ENCODE results near the gene MID1. TPM values are rescaled to one million over a fixed set of nuclear protein-coding genes. Genes with fewer than 3 reads are reported as not detected.

MID1 gene
- total RNA-seq, 1 donor from 2014 or later = 0.34 TPM

DNA sequence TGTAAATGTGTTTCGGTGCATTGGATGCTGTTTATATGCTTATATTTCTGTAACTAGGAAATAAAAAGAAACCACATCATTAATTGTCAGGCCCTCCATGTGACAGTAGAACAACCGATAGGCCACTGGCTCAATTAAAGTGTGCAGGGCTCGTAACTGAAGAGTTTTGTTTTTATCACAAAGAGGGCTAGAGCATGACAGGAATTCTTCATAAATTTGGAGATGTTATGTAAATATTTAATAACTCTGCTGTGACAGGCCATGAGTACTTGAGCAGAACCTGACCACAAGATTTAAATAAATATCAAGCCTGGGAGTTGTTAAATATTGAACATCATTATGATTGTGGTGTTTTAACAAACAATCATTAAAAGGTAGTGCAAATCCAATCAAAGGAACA is 55.9 kb downstream of the MID1 start:
- H3K4me1 Mint-ChIP-seq (ENCODE audit: low read depth) = no peaks in the 10 kb centered on the region

DNA sequence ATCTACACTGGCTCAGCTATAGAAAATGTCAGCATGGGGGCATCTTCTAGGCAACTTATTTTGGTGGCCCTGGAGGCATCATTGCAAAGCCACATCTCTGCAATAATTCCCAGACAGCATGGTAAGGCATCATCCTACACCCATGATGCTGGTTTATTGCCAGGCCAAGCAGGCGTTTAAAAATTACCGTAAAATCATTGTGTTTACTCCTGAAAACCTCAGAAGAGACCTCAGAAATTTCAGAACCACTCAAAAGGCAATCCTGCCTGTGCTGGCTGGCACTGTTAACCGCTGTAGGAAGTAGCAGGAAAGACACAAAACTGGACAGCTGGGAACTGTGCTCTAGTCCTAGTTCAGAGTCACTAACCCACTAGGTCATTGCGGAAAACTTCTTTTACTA is 63.2 kb downstream of the MID1 start:
- Mint-ChIP-seq H3K27ac (no peak overlapping the region), H3K36me3 (ENCODE audit: low read depth) (no peaks in the 10 kb centered on the region), H3K27me3 (ENCODE audit: low read depth) (no peaks in the 10 kb centered on the region), H3K4me3 (ENCODE audit: low read depth) (no peak overlapping the region), H3K9me3 (peaks cover 3% of the 10 kb centered on the region), H3K4me1 (ENCODE audit: low read depth) (no peaks in the 10 kb centered on the region)
- intact Hi-C loops (cut with micrococcal nuclease) = no loop called here
- no peak for DNase-seq (ENCODE audit: low spot score)

More for the DNA sequence above, 55.9 kb downstream of the MID1 start:
- no peak overlapping the region for H3K4me3 Mint-ChIP-seq (ENCODE audit: low read depth)
- no peak overlapping the region for H3K27ac Mint-ChIP-seq
- no peaks in the 10 kb centered on the region for H3K36me3 Mint-ChIP-seq (ENCODE audit: low read depth)
- no peaks in the 10 kb centered on the region for H3K9me3 Mint-ChIP-seq
- no peaks in the 10 kb centered on the region for H3K27me3 Mint-ChIP-seq (ENCODE audit: low read depth)
- DNase-seq (ENCODE audit: low spot score) = no peak
- intact Hi-C loops (cut with micrococcal nuclease) = no loop called here

DNA sequence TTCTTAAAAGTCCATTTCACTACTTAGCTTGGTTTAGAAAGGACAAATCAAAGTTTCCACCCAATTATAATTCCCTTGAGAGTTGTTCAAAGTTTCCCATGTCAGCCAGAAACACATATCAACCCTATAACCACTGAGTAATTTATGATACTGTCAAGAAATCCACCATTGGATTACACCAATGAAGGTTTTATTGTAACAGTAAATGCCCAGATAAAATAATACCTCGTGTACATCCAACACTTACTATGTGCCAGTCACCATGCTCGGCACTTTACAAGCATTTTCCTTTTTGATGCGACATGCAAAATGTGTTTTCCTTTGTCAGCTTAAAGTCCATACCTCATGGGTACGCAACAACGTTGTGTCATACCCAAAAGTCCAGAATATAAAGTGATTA is 64.0 kb downstream of the MID1 start:
- intact Hi-C loops (cut with micrococcal nuclease) = no loop called here
- no peak for DNase-seq (ENCODE audit: low spot score)
- no peak overlapping the region for H3K4me3 Mint-ChIP-seq (ENCODE audit: low read depth)
- no peak overlapping the region for H3K27ac Mint-ChIP-seq
- H3K4me1 Mint-ChIP-seq (ENCODE audit: low read depth) = no peaks in the 10 kb centered on the region
- no peaks in the 10 kb centered on the region for H3K27me3 Mint-ChIP-seq (ENCODE audit: low read depth)
- peaks cover 3% of the 10 kb centered on the region for H3K9me3 Mint-ChIP-seq
- no peaks in the 10 kb centered on the region for H3K36me3 Mint-ChIP-seq (ENCODE audit: low read depth)

DNA sequence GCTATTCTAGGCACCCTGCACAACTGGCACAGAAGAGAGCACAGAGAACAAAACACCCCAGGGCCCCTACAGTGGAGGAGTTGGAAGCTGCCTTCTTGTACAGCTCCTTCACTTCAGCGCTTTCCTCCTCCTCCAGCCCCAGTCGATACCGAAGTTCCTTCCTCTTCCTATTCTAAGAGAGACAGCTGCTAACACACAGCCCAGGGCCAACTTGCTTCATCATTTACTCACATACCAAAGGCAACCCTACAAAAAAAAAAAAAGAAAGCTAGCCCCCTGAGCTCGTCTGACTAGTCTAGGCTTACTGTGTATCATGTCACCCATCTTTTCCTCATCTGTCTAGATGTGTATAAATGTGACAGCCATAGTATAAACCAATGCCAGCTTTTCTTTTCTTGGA is 64.5 kb downstream of the MID1 start:
- H3K4me3 Mint-ChIP-seq (ENCODE audit: low read depth) = no peak overlapping the region
- intact Hi-C loops (cut with micrococcal nuclease) = no loop called here
- no peak overlapping the region for H3K27ac Mint-ChIP-seq
- H3K36me3 Mint-ChIP-seq (ENCODE audit: low read depth) = no peaks in the 10 kb centered on the region
- no peaks in the 10 kb centered on the region for H3K4me1 Mint-ChIP-seq (ENCODE audit: low read depth)
- DNase-seq (ENCODE audit: low spot score) = no peak
- peaks cover 3% of the 10 kb centered on the region for H3K9me3 Mint-ChIP-seq
- no peaks in the 10 kb centered on the region for H3K27me3 Mint-ChIP-seq (ENCODE audit: low read depth)

DNA sequence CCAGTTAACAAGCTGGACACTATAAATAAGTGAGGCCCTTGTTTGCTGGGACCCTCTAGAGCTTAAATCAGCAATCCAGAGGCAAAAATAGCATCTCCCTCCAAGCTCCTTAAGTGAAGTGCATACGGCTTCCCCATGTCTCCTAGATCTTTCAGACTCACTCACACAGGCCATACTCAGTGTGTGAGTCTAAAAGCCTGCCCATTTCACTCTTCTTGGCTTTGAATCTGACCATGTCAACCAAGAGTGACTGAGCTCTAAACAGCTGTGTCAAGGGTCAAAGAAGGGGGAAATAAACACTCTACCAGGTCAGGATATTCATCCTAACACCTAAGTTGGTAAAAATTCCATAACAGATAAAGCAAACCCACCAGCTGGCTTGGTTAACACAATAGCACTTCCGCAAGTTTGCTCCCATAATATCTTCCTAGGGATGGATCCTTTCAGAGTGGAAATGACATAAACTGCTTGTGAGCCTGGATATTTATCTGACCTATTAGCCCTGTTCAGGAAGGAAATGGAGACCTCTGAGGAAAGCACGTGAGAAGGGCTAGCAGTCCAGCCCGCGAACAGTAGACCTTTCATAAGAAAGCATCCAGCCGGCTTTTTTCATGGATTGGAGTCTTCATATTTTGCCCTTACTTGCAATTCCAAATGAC is 65.6 kb downstream of the MID1 start:
- peaks cover 3% of the 10 kb centered on the region for H3K9me3 Mint-ChIP-seq
- H3K4me3 Mint-ChIP-seq (ENCODE audit: low read depth) = no peak overlapping the region

DNA sequence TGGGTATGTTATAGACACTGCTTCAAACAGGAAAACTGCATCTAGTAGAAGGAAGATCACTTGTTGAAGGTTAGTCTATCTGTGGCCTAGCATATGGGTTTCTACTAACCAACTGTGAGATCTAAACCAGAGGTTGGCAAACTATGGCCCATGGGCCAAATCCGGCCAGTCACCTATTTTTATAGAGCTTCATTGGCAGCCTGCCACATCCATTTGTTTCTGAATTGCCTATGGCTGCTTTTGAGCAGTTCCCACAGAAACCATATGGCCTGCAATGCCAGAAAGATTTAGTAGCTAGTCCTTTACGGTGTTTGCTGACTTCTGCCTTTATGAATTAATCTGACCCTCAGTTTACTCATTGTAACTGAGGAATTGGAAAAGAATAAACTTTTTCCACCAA is 71.1 kb downstream of the MID1 start:
- H3K4me3 Mint-ChIP-seq (ENCODE audit: low read depth) = no peak overlapping the region
- no peak for DNase-seq (ENCODE audit: low spot score)
- intact Hi-C loops (cut with micrococcal nuclease) = no loop called here
- no peaks in the 10 kb centered on the region for H3K36me3 Mint-ChIP-seq (ENCODE audit: low read depth)
- H3K4me1 Mint-ChIP-seq (ENCODE audit: low read depth) = no peaks in the 10 kb centered on the region
- H3K9me3 Mint-ChIP-seq = no peaks in the 10 kb centered on the region
- H3K27me3 Mint-ChIP-seq (ENCODE audit: low read depth) = no peaks in the 10 kb centered on the region
- H3K27ac Mint-ChIP-seq = no peak overlapping the region

More for the DNA sequence above, 65.6 kb downstream of the MID1 start:
- Mint-ChIP-seq H3K36me3 (ENCODE audit: low read depth) (no peaks in the 10 kb centered on the region), H3K27me3 (ENCODE audit: low read depth) (no peaks in the 10 kb centered on the region), H3K27ac (no peak overlapping the region), H3K4me1 (ENCODE audit: low read depth) (no peaks in the 10 kb centered on the region)
- intact Hi-C loops (cut with micrococcal nuclease) = no loop called here
- DNase-seq (ENCODE audit: low spot score) = no peak

DNA sequence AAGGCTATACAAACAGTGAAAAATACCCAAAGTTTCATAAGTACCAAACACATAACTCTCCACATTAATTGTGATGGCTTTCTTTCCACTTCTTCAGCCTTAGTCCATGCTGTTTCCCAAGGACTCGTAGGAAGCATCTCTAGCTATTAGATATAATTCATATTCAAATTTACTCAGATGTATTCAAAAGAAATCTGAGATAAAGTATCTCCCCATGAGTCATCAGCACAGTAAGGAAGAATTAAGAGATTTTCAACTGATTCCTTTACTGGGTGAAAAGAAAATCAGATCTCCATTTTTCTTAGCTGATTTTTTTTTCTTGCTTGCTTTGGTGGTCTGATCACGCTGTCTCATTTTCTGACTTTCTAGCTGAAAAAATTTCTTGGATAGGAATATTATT is 71.7 kb downstream of the MID1 start:
- Mint-ChIP-seq H3K36me3 (ENCODE audit: low read depth) (no peaks in the 10 kb centered on the region), H3K4me1 (ENCODE audit: low read depth) (no peaks in the 10 kb centered on the region), H3K27ac (no peak overlapping the region), H3K4me3 (ENCODE audit: low read depth) (no peak overlapping the region), H3K27me3 (ENCODE audit: low read depth) (no peaks in the 10 kb centered on the region), H3K9me3 (no peaks in the 10 kb centered on the region)
- intact Hi-C loops (cut with micrococcal nuclease) = no loop called here
- no peak for DNase-seq (ENCODE audit: low spot score)

DNA sequence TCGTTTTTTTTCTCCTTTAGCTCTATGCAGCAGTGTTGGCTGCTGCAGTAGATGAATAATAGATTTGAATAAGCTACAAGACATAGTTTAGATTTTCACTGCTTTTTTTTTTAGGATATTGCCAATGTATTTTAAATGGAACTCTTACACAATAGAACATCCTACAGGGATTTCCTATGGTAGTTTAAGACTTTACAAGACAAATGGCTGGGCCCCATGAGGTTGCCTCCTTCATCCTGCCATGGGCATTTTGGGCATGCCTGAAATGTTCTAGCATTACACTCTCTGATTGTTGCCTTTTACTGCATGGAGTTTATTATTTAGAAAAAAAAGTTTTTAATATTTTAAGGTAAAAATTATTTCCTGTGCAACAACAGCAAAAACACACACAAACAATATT is 74.5 kb downstream of the MID1 start:
- no peaks in the 10 kb centered on the region for H3K36me3 Mint-ChIP-seq (ENCODE audit: low read depth)
- no peaks in the 10 kb centered on the region for H3K9me3 Mint-ChIP-seq
- H3K4me1 Mint-ChIP-seq (ENCODE audit: low read depth) = no peaks in the 10 kb centered on the region
- intact Hi-C loops (cut with micrococcal nuclease) = no loop called here
- no peaks in the 10 kb centered on the region for H3K27me3 Mint-ChIP-seq (ENCODE audit: low read depth)
- no peak overlapping the region for H3K27ac Mint-ChIP-seq
- no peak for DNase-seq (ENCODE audit: low spot score)
- H3K4me3 Mint-ChIP-seq (ENCODE audit: low read depth) = no peak overlapping the region

DNA sequence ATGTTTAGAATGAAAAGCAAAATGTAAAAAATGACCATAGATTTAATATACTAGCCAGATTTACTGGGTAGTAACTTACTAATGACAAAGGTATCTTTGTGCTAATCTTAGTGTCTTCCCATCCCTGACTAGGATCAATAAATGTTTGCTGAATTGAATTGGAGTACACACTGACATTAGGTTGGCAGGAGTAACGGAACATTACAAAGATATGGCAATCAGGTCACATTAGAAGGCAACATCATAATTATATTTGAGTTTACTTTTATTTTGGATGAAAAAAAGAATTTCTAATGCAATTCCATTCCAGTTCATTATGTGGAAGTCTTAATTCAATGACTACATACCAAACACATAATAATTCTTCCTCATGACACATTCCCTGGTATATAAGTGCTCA is 77.8 kb downstream of the MID1 start:
- no peak overlapping the region for H3K4me3 Mint-ChIP-seq (ENCODE audit: low read depth)
- no peaks in the 10 kb centered on the region for H3K9me3 Mint-ChIP-seq
- no peak for DNase-seq (ENCODE audit: low spot score)

DNA sequence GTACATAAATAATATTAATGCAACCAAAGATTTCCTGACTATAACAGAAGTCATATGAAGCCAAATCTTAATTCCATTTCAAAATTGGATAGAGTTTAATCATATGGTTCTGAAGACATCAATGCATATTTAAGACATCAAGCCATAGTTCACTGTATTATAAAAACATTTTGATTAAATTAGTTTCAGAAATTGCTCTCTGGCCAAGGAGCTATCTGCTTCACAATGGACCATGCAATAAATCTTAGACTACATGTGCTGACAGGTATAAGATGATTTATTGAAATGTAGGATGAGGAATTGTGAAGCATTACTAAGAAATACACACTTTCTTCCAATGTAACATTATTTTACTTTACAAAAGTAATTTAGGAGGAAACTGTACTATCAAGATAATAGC is 81.6 kb downstream of the MID1 start:
- Mint-ChIP-seq H3K27me3 (ENCODE audit: low read depth) (no peaks in the 10 kb centered on the region), H3K4me3 (ENCODE audit: low read depth) (no peak overlapping the region), H3K9me3 (no peaks in the 10 kb centered on the region), H3K4me1 (ENCODE audit: low read depth) (no peaks in the 10 kb centered on the region), H3K27ac (no peak overlapping the region), H3K36me3 (ENCODE audit: low read depth) (no peaks in the 10 kb centered on the region)
- no peak for DNase-seq (ENCODE audit: low spot score)
- intact Hi-C loops (cut with micrococcal nuclease) = no loop called here

More for the DNA sequence above, 77.8 kb downstream of the MID1 start:
- H3K36me3 Mint-ChIP-seq (ENCODE audit: low read depth) = no peaks in the 10 kb centered on the region
- no peak overlapping the region for H3K27ac Mint-ChIP-seq
- intact Hi-C loops (cut with micrococcal nuclease) = no loop called here
- no peaks in the 10 kb centered on the region for H3K4me1 Mint-ChIP-seq (ENCODE audit: low read depth)
- H3K27me3 Mint-ChIP-seq (ENCODE audit: low read depth) = no peaks in the 10 kb centered on the region

DNA sequence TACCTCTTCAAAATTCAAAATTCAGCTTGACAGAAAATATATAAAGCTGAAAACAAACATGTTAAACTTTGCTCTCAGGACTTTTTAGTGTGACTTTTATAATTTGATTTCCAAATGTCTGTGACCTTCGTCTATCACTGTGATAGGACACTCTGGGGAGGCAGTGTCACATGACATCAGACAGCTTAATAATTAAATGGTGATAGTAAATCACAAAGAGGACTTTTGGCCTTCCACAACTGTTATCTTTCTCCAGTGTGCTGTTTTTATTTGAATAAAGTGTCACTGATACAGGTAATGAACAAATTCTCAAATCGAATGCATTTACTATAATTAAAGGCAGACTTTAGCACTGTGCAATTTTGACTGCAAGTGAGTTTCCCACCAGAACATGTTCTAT is 83.1 kb downstream of the MID1 start:
- Mint-ChIP-seq H3K4me3 (ENCODE audit: low read depth) (no peak overlapping the region), H3K27ac (no peak overlapping the region), H3K36me3 (ENCODE audit: low read depth) (no peaks in the 10 kb centered on the region), H3K4me1 (ENCODE audit: low read depth) (no peaks in the 10 kb centered on the region), H3K9me3 (no peaks in the 10 kb centered on the region), H3K27me3 (ENCODE audit: low read depth) (no peaks in the 10 kb centered on the region)
- no peak for DNase-seq (ENCODE audit: low spot score)
- intact Hi-C loops (cut with micrococcal nuclease) = no loop called here

DNA sequence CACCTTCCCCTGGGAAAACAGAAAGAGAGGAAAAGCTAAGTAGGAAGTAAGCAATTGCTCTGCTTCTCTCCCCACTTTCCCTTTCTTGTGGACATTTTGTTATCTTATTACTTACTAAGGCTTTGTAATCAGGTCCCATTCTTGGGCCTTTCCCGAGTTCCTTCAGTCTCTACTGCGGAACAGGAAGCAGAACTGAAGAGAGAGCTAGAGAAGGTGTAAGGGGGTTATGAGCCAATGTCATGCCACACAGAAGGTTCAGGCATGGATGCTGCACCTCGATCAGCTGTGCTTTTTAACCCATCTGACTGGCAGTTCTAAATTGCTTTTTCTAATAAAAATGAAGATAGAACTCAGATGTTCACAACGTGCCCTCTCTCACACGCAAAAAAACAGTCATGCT is 83.6 kb downstream of the MID1 start:
- DNase-seq (ENCODE audit: low spot score) = no peak
- no peaks in the 10 kb centered on the region for H3K27me3 Mint-ChIP-seq (ENCODE audit: low read depth)
- no peaks in the 10 kb centered on the region for H3K9me3 Mint-ChIP-seq
- H3K27ac Mint-ChIP-seq = no peak overlapping the region
- intact Hi-C loops (cut with micrococcal nuclease) = no loop called here
- no peak overlapping the region for H3K4me3 Mint-ChIP-seq (ENCODE audit: low read depth)
- no peaks in the 10 kb centered on the region for H3K4me1 Mint-ChIP-seq (ENCODE audit: low read depth)
- no peaks in the 10 kb centered on the region for H3K36me3 Mint-ChIP-seq (ENCODE audit: low read depth)

DNA sequence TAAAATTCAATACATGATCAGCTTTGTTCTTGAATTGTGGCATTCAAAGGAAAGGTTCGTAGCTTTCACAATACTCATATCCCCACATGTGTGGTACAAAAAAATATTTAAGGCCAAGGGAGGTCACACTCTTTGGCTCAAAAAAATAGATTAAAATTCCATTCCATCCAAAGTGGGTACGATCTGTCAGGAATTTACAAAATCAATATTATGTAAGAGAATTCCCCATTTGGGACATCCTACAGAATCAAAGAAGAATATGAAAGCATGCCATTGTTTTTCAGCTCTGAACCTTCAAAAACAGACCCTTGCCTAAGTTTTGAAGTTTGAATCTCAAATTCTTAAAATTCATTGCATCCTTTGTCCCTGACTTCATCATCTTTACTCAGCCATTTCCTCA is 85.8 kb downstream of the MID1 start:
- Mint-ChIP-seq H3K27me3 (ENCODE audit: low read depth) (no peaks in the 10 kb centered on the region), H3K4me1 (ENCODE audit: low read depth) (no peaks in the 10 kb centered on the region), H3K36me3 (ENCODE audit: low read depth) (no peaks in the 10 kb centered on the region), H3K9me3 (no peaks in the 10 kb centered on the region), H3K27ac (no peak overlapping the region), H3K4me3 (ENCODE audit: low read depth) (no peak overlapping the region)
- intact Hi-C loops (cut with micrococcal nuclease) = no loop called here
- no peak for DNase-seq (ENCODE audit: low spot score)
